Globus pallidus (tissue), 1 donor: Measurements from ENCODE around the gene TNK2.
"Not testable (repeated sequence)": the region's sequence is repeated elsewhere in the genome, so short reads cannot be mapped to it uniquely, and the experiment has no call there.

ENCODE experiments used
- DNase-seq: peaks from one replicate; pipeline ENCODE4 v3.0.0-alpha.2; 2015; ENCODE audit warnings: low spot score

Gene TNK2

DNA sequence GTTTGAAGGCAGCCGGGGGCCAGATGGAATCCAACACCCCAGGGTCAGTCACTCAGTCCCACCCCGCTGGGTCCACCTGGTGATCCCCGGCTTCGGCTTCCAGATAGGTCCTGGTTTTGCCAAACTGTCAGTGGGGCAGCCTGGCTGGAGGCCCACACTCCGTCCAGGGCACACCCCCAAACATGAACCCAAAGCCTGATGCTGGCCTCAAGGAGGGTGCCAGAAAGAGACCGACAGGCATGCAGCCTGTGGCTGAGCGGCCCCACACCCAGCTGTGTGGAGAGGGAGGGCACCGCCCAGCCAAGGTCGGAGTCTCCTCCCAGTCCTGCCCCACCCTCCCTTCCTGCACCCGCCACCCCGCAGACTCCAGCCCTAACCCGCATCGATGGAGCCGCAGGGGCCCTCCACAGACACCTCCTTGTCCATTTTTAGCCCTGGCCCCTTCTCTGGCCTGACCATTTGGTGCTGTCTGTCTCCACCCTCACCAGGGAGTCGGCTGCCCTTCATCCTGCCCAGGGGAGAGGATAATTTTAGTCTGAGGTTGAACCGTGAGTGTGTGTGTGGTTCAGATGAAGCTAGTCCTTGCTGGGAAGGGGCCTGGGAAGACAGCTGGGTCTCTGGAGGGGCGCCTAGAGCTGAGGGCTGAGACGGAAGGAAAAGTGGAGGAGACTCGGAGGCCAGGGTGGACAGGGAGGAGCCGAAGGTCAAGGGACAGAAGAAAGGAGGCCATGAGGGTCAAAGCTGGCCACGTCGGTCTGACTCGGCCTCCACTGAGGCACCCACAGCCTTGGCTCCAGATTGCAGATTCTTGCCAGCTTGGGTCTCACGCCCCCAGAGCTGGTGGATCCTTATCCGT is 23.1 kb downstream of the TNK2 start:
- no peak for DNase-seq

- no peak for DNase-seq
Measured at GRCh38 chr3:195884691-195885035, 23.7 kb downstream of the TNK2 start.

GRCh38 chr3:195883801-195884200 is 24.6 kb downstream of the TNK2 start:
- DNase-seq = no peak

DNA sequence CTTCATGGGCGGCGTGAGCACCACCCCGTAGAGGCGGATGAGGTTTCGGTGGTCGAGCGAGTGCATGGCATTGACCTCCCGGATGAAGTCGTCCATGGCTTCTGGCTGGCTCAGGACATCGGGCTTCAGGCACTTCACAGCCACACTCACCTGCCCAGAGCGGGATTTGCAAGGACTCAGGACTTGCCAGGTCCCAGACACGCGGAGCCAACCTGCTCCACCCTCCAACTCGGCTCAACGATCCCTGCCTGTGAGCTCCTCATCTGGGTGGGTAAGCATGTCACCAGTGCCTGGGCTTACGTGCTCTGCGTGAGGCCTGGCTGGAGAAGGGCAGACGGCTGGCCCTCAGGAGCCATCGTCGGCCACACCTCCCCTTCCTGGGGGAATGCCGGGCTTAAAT is 25.2 kb downstream of the TNK2 start:
- DNase-seq = no peak

DNA sequence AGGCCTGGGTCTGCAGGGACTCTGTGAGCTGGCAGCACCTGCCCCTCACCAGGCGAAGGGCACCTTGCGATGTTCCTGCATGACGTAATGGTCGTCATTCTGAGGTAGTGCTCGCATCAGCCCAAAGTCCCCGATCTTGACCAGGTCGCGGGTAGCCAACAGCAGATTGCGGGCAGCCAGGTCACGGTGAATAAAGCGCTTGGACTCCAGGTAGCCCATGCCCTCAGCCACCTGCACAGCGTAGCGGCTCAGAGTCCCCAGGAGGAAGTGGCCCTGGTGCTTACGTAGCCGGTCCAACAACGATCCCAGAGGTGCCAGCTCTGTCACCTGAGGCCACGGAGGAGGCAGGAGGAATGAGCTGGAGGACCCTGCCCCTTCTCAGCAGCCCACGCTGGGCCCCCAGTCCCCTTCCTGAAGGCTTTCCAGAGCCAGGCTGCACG is 26.3 kb downstream of the TNK2 start:
- DNase-seq = no peak

DNA sequence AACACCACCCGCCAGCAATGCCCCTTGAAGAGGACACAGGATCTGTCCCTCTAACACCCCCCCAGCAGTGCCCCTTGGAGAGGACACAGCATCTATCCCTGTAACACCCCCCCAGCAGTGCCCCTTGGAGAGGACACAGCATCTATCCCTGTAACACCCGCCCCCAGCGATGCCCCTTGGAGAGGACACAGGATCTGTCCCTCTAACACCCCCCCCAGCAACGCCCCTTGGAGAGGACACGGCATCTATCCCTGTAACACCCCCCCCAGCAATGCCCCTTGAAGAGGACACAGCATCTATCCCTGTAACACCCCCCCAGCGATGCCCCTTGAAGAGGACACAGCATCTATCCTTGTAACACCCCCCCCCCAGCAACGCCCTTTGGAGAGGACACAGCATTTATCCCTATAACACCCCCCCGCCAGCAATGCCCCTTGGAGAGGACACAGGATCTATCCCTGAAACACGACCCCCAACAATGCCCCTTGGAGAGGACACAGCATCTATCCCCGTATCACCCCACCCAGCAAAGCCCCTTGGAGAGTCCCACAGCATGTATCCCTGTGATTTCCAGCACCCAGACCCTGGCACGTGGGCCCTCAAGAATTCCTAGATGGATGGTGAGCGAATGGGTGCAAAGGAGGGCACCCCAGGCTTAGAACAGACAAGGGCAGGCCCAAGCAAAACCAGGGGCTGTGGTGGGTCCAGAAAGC is 26.9 kb downstream of the TNK2 start:
- DNase-seq = no peak

DNA sequence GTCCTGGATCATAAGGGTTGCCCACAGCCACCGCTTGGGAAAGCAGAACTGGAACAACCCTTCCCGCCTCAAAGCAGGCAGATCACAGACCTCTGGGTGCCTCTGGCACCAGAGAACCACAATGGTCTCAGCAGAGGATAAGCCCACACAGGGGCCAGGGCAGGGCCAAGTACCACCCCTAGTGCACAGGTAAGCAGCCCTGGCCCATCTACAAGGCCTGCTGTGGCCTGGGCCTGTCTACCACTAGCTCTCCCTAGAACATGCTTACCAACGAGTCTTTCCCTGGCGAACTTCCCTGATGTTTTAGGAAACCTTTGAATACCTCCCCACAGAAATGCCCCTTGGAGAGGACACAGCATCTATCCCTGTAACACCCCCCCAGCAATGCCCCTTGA is 28.3 kb downstream of the TNK2 start:
- DNase-seq = no peak

DNA sequence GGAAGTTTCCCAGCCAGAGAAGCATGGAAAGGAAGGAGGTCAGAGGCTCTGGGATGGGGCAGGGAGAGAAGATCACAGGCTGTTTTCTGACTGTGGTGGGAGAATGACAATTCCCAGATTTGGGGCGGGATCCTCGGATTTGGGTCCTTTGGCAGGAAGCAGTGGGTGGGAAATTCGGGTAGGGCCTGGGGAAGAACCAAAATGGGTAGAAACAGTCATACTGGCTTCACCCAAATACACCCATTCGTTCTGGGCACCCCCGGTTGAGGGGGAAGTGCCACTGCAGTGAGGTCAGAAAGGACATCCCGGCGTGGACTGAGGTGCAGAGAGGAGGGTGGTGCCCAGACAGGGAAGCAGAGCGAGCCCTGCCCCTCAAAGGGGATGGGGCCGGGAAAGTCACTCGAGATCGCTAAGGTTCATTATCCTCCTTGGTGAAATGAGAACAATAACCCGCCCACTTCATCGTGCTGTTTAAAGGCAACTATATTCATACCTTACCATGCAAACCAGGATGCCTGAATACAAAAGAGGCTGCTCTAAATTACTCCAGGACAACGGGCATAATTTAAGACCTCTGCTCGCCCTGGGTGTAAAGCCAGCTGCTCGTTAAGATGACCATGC is 28.8 kb downstream of the TNK2 start:
- DNase-seq = no peak

DNA sequence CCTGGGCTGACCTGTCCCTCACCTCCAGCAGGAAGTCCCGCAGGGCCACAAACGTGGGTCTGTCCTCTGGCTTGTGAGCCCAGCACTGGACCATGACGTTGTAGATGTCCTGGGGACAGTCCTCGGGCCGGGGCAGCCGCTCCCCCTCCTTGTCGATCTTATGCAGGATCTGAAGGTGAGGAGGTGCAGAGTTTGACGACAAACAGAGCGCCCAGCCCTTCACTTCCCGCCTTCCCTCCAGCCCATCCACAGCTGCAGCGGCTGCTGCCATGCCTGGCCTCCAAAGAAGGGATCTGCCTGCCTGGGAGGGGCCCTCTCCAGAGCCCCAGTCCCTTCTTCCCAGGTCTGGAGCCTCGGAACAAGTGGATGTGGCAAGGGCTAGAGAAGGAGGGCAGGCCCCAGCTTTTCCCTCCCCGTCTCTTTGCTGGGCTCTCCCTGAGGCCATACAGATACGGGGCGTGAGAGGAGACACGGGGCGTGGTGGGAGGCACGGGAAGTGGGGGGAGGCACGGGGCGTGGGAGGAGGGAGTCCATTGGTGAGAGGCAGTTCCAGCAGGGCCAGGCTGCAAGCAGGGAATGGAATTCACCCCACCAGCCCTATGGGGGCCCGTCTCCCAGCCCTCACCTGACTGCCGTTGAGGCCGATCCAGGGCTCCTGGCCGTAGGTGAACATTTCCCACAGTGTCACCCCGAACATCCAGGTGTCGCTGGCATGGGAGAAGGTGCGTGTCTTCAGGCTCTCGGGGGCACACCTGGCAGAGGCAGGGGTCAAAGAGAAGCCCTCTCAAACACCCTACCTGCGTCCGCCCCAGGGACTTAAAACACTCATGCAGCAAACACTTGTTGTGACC is 29.7 kb downstream of the TNK2 start:
- DNase-seq = no peak

DNA sequence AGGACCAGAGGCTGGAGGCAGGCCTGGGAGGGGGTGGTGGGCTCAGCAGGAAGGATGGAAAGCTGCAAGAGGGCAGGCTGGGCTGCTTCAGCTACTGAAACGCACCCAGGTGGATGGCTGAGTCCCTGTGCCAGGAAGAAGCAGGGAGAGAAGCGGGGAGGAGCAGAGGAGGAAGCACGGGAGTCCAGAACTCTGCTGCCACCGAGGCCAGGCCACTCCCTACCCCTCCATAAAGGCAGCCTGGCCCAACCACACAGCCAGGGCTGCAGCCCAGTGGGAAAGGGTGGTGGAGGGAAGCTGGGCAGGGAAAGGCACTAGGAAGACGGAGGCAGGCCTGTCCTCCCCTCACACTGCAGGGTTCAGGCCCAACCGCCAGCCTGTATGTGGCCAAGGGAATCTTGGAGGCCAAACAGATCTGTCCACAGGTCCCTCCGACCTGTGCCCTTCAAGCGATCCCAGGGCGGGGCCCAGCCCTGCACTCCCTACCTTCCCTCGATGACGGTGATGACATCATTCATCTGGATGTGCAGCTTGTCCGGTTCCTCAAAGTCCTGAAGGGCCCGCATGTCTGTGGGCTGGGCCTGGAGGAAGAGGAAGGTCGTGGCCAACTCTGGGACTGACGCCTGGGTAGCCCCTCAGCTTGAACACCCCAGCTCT is 30.5 kb downstream of the TNK2 start:
- no peak for DNase-seq

GRCh38 chr3:195877136-195877715 is 31.1 kb downstream of the TNK2 start:
- no peak for DNase-seq

DNA sequence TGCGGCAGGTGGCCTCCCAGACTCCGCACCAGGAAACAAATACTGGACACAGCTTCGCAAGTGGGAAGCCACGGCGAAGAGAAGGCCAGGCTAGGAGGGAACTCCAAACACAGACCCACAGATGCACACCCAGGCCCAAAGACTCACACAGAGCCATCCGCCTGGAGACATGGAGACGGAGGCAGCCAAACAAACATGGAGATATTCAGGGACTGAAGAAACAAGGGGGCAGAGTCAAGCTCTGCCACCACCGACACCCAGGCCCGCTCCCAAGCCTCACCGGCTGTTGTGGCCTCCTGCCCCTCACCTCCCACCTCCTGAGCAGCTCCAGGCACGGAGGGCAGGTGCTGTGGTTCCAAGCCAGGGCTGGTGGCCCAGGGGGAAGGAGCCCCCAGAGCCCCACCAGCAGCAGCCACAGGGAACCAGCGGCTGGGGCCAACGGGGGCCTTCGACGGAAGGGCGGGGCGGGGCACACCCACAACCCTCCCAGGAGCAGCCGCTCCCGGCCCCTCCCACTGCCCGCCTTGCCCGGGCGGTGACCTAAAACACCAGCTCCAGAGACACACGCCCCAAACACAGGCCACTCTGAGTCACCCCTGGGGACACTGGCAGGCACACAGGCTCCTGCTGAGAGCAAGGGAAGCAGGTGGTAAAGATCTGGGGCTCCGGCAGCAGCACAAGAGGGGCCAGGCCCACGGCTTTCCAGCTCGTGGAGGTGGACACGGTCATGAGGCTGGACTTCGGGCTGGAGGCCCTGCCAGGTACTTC is 31.9 kb downstream of the TNK2 start:
- no peak for DNase-seq

DNA sequence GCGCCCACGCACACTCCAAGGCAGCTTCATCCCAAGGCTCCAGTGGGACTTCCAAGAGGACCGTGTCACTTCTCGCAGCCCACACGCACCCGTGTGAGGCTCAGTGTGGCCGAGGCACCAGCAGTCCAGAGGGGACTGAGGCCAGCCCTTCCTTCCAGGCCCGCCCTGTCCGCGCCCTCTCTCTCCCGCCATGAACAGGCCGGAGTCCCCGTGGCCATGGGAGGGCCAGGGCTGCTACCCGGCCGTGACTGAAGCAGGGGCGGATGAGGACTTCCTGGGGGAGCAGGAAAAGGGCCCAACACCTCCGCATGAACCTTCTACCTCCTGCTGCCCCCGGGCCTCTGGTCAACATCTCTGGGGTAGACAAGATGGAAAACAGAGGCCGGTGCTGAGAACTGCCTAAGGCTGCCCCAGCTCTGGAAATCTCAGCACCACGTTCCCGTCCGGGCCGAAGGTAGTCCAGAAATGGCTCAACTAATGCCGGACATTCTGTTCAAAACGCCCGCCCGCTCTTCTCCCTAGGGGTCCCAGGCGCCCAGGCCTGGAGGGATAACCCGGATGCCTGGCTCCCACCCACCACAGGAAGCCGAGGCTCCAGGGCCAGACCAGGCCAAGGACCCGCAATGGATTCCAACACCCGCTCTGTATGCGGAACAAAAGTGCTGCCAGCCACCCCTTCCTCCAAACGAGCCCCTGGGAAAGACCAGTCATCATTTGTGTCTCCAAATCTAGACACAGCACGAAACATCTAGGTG is 32.7 kb downstream of the TNK2 start:
- no peak for DNase-seq

DNA sequence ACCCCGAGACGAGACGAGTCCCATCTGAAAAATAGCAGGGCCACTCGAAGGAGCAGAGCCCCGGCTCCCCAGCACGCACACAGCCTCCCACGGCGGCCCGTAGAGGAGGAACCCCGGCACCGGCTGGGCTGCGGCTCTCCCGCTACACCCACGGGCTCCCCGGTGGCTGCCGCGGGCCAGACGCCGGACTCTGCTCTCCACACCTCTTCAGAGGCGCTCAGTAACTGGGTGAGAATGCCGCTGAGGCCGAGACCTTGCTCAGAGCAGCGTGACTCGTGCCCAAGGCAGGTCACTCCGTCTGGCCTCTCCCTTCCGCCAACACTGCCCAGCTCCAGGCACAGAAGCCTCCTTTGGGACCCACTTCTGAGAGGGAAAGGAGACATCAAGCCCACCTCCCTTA is 34.4 kb downstream of the TNK2 start:
- DNase-seq = no peak

DNA sequence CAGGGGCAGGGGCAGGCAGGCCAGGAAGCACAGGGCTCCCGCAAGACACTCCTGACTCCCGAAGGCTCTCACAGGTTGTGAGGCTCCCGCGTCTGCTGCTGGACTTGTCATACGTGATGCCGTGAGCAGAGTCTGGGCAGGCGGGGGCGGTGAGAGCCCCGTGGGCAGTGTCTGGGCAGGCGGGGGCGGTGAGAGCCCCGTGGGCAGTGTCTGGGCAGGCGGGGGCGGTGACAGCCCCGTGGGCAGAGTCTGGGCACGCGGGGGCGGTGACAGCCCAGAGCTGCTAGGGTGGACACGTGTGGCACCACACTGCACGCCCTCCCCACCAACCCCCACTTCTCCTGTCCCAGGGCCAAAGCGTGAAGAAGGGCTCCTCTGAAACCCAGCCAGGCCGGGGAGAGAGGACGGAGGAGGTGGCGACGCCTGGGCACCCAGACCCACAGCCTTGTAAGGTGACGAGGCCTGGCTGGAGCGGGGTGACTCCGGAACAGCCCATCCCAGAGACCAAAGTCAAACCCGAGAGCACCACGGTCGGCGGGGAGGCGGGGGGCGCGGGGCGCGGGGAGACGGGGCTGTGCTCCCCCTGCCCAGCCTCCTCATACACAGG is 35.0 kb downstream of the TNK2 start:
- DNase-seq = no peak

GRCh38 chr3:195872800-195873199 is 35.6 kb downstream of the TNK2 start:
- DNase-seq = no peak

DNA sequence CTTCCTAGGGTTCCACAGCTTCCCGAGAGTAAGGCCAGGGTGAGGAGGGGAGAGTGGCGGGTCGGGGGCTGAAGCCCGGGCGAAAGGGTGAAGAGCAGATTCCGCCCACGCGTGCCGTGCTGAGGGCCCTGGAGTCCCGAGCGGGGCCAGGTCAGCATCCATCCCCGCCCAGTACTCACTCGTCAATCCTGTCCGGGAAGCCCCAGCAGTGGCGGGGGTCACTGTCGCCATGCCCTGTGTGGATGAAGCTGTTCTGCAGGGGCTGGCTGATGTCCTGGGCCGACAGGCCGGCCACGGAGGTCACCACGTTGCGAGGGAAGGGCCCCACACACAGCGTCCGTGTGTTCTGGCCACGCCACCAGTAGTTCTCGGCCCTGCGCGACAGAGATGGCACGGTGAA is 36.3 kb downstream of the TNK2 start:
- DNase-seq = no peak

DNA sequence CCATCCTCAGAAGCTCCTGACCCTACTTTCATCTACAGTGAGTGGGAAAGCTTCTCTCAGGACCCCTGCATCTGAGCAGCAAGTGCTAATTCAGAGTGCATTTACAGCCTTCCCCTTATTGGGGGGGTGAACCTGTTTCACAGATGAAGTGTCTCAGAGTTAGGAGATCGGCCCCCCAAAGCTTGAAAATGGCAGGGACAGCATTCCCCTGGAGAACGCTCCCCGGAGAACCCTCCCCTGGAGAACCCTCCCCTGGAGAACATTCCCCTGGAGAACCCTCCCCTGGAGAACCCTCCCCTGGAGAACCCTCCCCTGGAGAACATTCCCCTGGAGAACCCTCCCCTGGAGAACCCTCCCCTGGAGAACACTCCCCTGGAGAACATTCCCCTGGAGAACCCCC is 36.7 kb downstream of the TNK2 start:
- DNase-seq = not testable (repeated sequence)

GRCh38 chr3:195870937-195871336 is 37.4 kb downstream of the TNK2 start:
- DNase-seq = no peak
